Measurements from ENCODE around the gene JAG1. TPM values are rescaled to one million over a fixed set of nuclear protein-coding genes. Genes with fewer than 3 reads are reported as not detected.
A peak's percentile ranks its signal among the peaks of the same experiment; 100 is the strongest.

Gene JAG1
- total and polyA plus RNA-seq, 2 of the 4 experiments (the other 2 are of a cell fraction) = 10.2 to 22.6 TPM

DNA sequence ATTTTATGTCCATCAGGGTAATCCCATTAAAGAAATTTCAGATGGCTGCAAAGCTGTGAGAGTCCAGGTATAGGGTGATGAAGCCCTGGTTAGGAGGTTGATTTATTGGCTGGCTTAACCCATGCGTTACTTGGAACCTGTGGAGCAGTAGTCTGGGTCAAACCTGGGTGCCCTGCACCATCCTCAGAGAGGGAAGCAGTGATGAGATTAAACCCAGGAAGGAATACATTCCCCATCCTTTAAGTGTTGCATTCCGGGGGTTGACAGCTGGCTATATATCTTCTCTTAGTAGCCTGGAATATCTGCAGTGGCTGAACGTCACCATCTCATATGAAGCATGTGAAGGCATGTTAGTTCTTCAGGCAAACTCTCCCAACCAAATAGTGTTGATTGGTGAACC, 44.9 kb upstream of the JAG1 start:
- Histone ChIP-seq H3K4me3 (ENCODE audit: insufficient read depth, low read depth, low read length) (no peak overlapping the region), H4K91ac (ENCODE audit: insufficient read depth, low read depth, low read length) (no peak overlapping the region), H2AFZ (replicated peaks; ENCODE audit: low read length, poor library complexity) (no peak overlapping the region), H3K9me3 (ENCODE audit: control insufficient read depth, insufficient read depth, low read length) (no peaks in the 10 kb centered on the region), H4K8ac (ENCODE audit: low read depth in 2 of 2, low read length in 2 of 2) (no peak overlapping the region), H3K27ac (ENCODE audit: insufficient read depth, low read length) (no peak overlapping the region), H3K79me1 (ENCODE audit: low read depth in 1 of 2, low read length in 2 of 2) (no peaks in the 10 kb centered on the region), H2BK15ac (ENCODE audit: low read depth, low read length) (peak overlapping the region; percentile 9; the same call in 1 of the 3 replicates), H3K4me1 (ENCODE audit: control insufficient read depth, insufficient read depth, low read length) (peaks cover 10% of the 10 kb centered on the region), H2BK120ac (ENCODE audit: low read depth, low read length) (no peak overlapping the region), H4K5ac (ENCODE audit: low read depth, low read length) (no peak overlapping the region), H3K14ac (replicated peaks; ENCODE audit: low read depth, low read length) (no peak overlapping the region), H3K56ac (ENCODE audit: extremely low read depth, insufficient read depth, low read length) (no peak overlapping the region), H3K9me1 (ENCODE audit: insufficient read depth, low read length) (no peaks in the 10 kb centered on the region; the same call in 1 of the 2 replicates), H3K23ac (ENCODE audit: low read depth, low read length) (no peak overlapping the region), H2AK5ac (ENCODE audit: low read depth, low read length) (no peak overlapping the region), H3K27me3 (ENCODE audit: control insufficient read depth, insufficient read depth, low read length) (no peaks in the 10 kb centered on the region; the same call in 1 of the 2 replicates), H3K4ac (ENCODE audit: low read depth, low read length) (peak overlapping the region; percentile 13; the same call in 1 of the 2 replicates), H2AK9ac (replicated peaks; ENCODE audit: low read depth, low read length, poor library complexity) (no peak overlapping the region), H3K9ac (ENCODE audit: low read depth, low read length) (no peak overlapping the region), H2BK20ac (ENCODE audit: low read depth, low read length) (0 out of 2 replicates have a peak overlapping the region, but pooled peaks have one; percentile 29), H4K20me1 (ENCODE audit: insufficient read depth, low read length) (no peaks in the 10 kb centered on the region), H3K18ac (ENCODE audit: low read depth, low read length) (no peak overlapping the region), H3K4me2 (ENCODE audit: low read depth, low read length) (no peak overlapping the region), H2BK5ac (ENCODE audit: low read depth, low read length, poor library complexity, severe bottlenecking) (no peak overlapping the region), H3K36me3 (ENCODE audit: control insufficient read depth, insufficient read depth, low read length) (no peaks in the 10 kb centered on the region)
- intact Hi-C loops (cut with micrococcal nuclease) (no loop called here), in situ Hi-C loops (cut with MboI; ENCODE audit: low sequenced_read_pairs) (no loop called here), dilution Hi-C loops (cut with HindIII; ENCODE audit: low sequenced_read_pairs, unreplicated experiment) (no loop called here)
- ATAC-seq (ENCODE audit: low read depth) = no peak
- DNase-seq = no peak
- TF ChIP-seq MAZ (IDR thresholded peaks at IDR 0.05; ENCODE audit: borderline replicate concordance, low read depth, low read length) = no peak
- ChIA-PET POLR2A (ENCODE audit: unreplicated experiment) (no interaction called here), CTCF (interaction anchor here (1.6 kb wide), 1 partner anchor 10 kb away, joined by 3 read pairs; no protein-coding TSS in a partner anchor)
- no TSS peak for BruUV-seq (replicated peaks)
- no CpG with 5 or more reads among the region's 3 CpGs for WGBS, 2 experiments (ENCODE audit: extremely low coverage in 2 of 2, insufficient read length in 1 of 2)

Data from IMR-90 (cell line).